Colonic mucosa (tissue), 4 donors: ENCODE measurements around the gene BCOR. TPM values are rescaled to one million over a fixed set of nuclear protein-coding genes. Genes with fewer than 3 reads are reported as not detected.

Source experiments
- DNase-seq: peaks from one replicate; pipeline ENCODE4 v3.0.0-alpha.2; 2020
- H3K27ac ChIP-seq: fragments of 200-600 bp; one replicate; pipeline ENCODE4 v1.8.0; 2021
- H3K27me3 ChIP-seq: fragments of 200-600 bp; one replicate; pipeline ENCODE4 v1.8.0; 2021
- H3K36me3 ChIP-seq: fragments of 200-600 bp; one replicate; pipeline ENCODE4 v1.8.0; 2021
- H3K4me1 ChIP-seq: fragments of 200-600 bp; one replicate; pipeline ENCODE4 v1.8.0; 2021; ENCODE audit warnings: mild to moderate bottlenecking
- H3K4me3 ChIP-seq: fragments of 200-600 bp; one replicate; pipeline ENCODE4 v1.8.0; 2021
- H3K9ac ChIP-seq, 2 donors: one replicate each; pipeline ENCODE4 v1.7.0; 2013; ENCODE audit warnings: control low read depth in 2 of 2, low read depth in 2 of 2, low read length in 2 of 2
- H3K9me3 ChIP-seq: fragments of 200-600 bp; one replicate; pipeline ENCODE4 v1.8.0; 2021
- CTCF ChIP-seq: fragments of 200-600 bp; IDR thresholded peaks from one replicate; pipeline ENCODE4 v1.8.0; 2022; ENCODE audit warnings: antibody characterized with exemption, mild to moderate bottlenecking
- intact Hi-C: fragments of 100-400 bp; cut with DNase I; formaldehyde crosslinking; loops from one replicate; pipeline ENCODE4 v1.14.1; 2022
- total RNA-seq, 2 donors: library from RNA; stranded (reverse); fragmentation: NEBNext Ultra II Directional in 1 of 2; extraction: Animal tissue kit (Norgen Biotek cat#: 25700) in 1 of 2; gene quantifications; one replicate each; pipeline ENCODE4 v1.2.1, GENCODE V29; 2021
- donor health status: healthy.
- donor health status: DM: no; HTN: no; CAD: no.
- donor health status: DM: no; HTN: no; CAD: no.

Gene BCOR
- total RNA-seq, 2 donors from 2014 or later: 18.3 to 21.3 TPM

DNA sequence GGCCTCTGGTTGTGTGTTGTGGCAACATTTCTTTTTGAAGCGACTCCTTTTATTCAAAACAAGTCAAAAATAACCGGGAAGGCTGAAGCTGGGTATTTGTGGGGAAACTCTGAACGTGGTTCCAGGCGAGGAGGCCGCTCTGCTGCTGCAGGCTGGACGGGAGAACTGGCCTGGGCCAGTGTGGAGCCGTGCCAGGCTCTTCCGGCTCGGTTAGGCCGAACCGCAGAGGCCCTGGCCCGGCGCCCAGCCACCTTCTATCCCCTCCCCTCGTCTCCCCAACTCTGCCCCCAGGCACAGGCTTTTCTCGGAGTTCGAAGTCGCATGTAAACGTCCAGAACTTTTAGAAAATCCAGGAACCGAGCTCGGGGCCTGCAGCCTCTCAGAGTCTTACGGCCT is 2.4 kb upstream of the BCOR start:
- intact Hi-C loops: no loop called here
- Histone ChIP-seq H3K27me3 (peaks cover 25% of the 10 kb centered on the region), H3K27ac (peak overlapping the region; percentile 1), H3K4me1 (no peaks in the 10 kb centered on the region), H3K4me3 (no peak overlapping the region), H3K36me3 (no peaks in the 10 kb centered on the region), H3K9ac (peak overlapping the region in 1 of 2 donors; percentile 12), H3K9me3 (no peaks in the 10 kb centered on the region)
- no peak for DNase-seq
- TF ChIP-seq CTCF: no peak

- Histone ChIP-seq H3K27me3 (peaks cover 24% of the 10 kb centered on the region), H3K4me3 (peak overlapping the region; percentile 63), H3K9me3 (no peaks in the 10 kb centered on the region), H3K4me1 (no peaks in the 10 kb centered on the region), H3K27ac (peak overlapping the region; percentile 91), H3K36me3 (no peaks in the 10 kb centered on the region), H3K9ac (peak overlapping the region in 1 of 2 donors; percentile 66)
- peak; percentile 57 for DNase-seq
- intact Hi-C loops: loop anchor here (10.0 kb wide), 1 partner anchor 85 kb away; no protein-coding TSS in a partner anchor
- no peak for TF ChIP-seq CTCF
These were observed 1.5 kb upstream of the BCOR start for GRCh38 chrX:40099055-40099958.

GRCh38 chrX:40098264-40099054 is 701 bp upstream of the BCOR start:
- H3K27ac ChIP-seq: peak overlapping the region; percentile 91
- no peak for TF ChIP-seq CTCF
- H3K4me3 ChIP-seq: peak overlapping the region; percentile 63
- no peaks in the 10 kb centered on the region for H3K36me3 ChIP-seq
- DNase-seq: peak; percentile 47
- H3K9ac ChIP-seq: peak overlapping the region; percentile 66 to 72
- no peaks in the 10 kb centered on the region for H3K9me3 ChIP-seq
- intact Hi-C loops: loop anchor here (10.0 kb wide), 1 partner anchor 84 kb away; no protein-coding TSS in a partner anchor
- H3K27me3 ChIP-seq: peaks cover 32% of the 10 kb centered on the region
- H3K4me1 ChIP-seq: no peaks in the 10 kb centered on the region

- no peak for DNase-seq
These were observed 636 bp downstream of the BCOR start for GRCh38 chrX:40097141-40097503.

More at GRCh38 chrX:40097141-40097503, 636 bp downstream of the BCOR start:
- H3K4me1 ChIP-seq: no peaks in the 10 kb centered on the region
- no peaks in the 10 kb centered on the region for H3K9me3 ChIP-seq
- no peak for TF ChIP-seq CTCF
- peak overlapping the region; percentile 63 for H3K4me3 ChIP-seq
- H3K36me3 ChIP-seq: no peaks in the 10 kb centered on the region
- intact Hi-C loops: loop anchor here (10.0 kb wide), 1 partner anchor 82 kb away; no protein-coding TSS in a partner anchor
- peak overlapping the region; percentile 91 for H3K27ac ChIP-seq
- H3K9ac ChIP-seq: peak overlapping the region in 1 of 2 donors; percentile 79
- peaks cover 41% of the 10 kb centered on the region for H3K27me3 ChIP-seq
